NCI-H2107 treated with DMSO at 0.1 percent for 48 hours (cell line): ENCODE data around the gene HES4.
"Not testable (repeated sequence)": the region's sequence is repeated elsewhere in the genome, so short reads cannot be mapped to it uniquely, and the experiment has no call there.

Experiments
- DNase-seq: peaks from one replicate; lab custom pipeline; 2025; ENCODE audit not compliant: unreplicated experiment; lab: John Stamatoyannopoulos, UW

HES4 gene

GRCh38 chr1:1033731-1034438 is 34.0 kb upstream of the HES4 start:
- DNase-seq = no peak

GRCh38 chr1:1033009-1033587 is 33.2 kb upstream of the HES4 start:
- no peak for DNase-seq

DNA sequence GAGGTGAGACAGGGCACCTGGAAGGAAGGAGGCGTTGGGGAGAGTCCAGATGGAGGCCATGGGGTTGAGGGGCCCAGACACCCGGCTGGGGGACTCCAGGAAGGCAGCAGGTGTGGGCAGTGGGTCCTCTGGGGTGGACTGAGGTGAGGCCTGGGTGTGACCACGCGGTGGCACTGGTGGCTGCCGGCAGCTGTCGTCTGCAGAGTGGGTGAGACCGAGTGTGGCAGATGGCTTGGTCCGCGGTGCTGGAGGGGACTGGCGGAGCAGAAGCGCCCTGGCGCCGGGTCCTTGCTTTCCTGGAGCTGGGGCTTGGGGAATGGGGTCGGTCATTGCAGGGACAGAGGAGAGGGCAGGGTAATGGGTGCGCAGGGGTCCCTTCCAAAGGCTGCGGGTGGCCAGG is 32.5 kb upstream of the HES4 start:
- DNase-seq = no peak

- no peak for DNase-seq
These were observed 31.9 kb upstream of the HES4 start for GRCh38 chr1:1031659-1032235.

DNA sequence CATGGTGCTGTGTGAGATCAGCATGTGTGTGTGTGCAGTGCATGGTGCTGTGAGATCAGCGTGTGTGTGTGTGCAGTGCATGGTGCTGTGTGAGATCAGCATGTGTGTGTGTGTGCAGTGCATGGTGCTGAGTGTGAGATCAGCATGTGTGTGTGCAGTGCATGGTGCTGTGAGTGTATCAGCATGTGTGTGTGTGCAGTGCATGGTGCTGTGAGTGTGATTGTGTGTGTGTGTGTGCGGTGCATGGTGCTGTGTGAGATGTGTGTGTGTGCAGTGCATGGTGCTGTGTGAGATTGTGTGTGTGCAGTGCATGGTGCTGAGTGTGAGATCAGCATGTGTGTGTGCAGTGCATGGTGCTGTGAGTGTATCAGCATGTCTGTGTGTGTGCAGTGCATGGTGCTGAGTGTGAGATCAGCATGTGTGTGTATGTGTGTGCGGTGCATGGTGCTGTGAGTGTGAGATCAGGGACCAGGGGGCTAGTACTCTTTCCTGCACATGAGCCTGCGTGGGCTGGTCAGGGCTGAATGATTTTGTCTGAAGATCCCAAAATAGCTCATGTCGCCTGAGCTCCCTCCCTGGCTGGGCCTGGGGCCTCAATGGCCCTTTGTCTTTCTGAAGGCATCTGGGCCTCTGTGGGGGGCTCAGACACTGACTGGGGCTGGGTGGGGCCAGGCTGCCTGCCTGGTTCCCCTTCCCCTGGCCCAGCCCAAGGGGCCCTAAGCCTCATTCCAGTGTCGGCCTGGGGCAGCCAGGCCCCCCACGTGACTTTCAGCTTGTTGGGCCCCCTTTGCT is 31.2 kb upstream of the HES4 start:
- DNase-seq = not testable (repeated sequence)

- no peak for DNase-seq
These were observed 27.9 kb upstream of the HES4 start for GRCh38 chr1:1027791-1028190.

DNA sequence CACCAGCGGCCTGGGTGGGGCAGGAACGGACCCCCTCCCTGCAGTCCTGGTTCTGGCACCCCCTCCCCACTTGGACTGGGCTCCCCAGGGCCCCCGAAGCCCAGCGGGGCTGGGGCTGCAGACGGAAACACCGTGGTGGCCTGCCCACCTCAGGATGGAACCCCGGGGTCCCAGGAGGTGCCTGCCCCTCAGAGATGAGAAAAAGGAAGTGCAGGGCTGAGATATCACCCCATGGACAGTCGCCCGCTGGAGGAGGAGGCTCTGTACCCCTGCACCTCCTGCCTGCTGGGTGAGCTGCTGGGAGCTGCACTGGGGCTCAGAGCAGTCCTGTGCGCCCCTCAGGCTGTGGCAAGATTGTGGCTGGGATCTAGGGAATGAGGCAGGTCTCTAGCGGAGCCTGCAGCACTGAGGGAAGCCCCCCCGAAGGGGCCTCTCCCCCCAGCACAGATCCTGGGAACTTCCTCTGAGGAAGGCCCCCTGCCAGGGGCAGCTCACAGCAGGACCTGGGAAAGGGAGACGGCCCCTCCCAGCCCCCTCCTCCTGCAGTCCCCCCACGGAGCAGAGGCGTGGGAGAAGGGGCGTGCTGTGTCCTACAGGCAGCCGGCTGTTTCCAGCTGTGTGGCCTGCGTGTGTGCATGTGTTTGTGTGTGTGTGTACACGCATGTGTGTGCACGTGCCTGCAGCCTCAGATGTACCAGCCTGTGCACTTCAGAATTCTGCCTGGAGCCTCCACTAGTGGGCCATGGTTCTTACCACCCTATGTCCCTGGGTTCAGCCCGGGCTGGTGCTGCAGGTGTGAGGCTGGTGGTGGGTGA is 26.9 kb upstream of the HES4 start:
- DNase-seq = no peak

DNA sequence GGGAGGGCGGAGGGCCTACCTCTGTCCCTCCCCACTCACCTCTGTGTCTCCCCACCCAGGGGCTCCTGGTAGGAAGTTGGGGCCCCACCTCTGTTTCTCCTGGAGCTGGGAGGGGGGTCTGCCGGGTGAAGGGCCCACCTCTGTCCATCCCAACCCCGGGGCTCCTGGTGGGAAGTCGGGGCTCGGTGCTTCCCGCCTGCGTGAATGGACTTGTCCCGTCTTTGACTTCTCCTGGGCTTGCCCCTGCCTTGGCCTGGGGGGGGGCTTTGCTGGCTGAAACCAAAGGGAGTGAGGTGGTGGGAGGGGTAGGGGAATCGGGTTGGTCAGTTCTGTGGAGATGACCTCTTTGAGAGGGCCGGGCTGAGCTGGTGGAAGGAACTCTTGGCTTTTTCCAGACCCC is 25.8 kb upstream of the HES4 start:
- no peak for DNase-seq

- DNase-seq = no peak
These were observed 25.1 kb upstream of the HES4 start for GRCh38 chr1:1024771-1025699.

GRCh38 chr1:1024149-1024770 is 24.4 kb upstream of the HES4 start:
- no peak for DNase-seq

DNA sequence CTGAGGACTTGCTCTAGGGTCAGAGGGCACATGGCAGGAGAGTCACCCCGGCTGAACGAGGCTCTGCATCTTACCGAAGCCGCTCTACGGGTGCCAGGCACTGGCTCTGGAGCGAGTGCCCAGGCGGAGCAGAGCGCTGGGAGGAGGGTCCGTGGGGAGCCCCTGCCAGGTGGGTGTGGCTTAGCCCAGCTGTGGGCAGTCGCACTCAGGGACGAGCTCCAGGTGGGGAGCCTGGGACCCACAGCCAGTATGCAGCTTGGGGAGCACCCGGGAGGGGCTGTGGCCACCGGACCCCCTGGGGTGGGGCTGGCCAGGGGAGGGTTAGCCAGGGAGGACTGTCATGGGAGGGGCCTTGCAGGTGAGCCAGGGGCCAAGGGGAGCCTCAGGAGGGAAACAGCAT is 23.8 kb upstream of the HES4 start:
- DNase-seq = no peak

- DNase-seq = no peak
These were observed 22.6 kb upstream of the HES4 start for GRCh38 chr1:1022302-1023009.

- no peak for DNase-seq
These were observed 22.0 kb upstream of the HES4 start for GRCh38 chr1:1021920-1022259.

GRCh38 chr1:1021010-1021919 is 21.4 kb upstream of the HES4 start:
- no peak for DNase-seq

DNA sequence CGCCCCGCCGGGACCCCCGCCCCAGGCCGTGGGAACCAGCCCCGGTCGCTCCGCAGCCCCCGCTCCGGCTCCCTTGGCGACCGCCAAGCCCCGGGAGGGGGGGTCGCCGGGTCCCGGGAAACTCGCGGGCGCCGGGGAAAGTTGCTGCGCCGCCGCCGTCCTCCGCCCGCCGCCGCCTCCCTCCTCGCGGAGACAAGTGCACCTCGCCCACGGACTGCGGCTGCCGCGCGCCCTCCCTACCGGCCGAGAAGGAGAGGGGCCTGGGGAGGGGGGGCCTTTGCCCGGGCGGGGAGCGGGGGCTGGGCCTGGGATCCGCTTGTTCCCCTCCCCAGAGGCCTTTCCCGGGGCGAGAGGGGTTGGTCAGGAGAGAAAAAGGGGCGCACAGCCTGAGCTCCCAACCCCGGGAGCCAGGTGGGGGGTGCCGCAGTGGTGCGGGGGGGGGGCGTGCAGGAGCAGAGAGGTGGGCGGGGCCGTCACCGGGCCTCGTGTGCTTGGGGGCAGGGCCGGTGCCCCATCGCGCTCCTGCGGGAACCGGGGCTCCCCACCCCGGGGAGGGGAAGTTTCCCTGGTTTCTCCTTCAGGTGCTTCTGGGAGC is 20.6 kb upstream of the HES4 start:
- no peak for DNase-seq

DNA sequence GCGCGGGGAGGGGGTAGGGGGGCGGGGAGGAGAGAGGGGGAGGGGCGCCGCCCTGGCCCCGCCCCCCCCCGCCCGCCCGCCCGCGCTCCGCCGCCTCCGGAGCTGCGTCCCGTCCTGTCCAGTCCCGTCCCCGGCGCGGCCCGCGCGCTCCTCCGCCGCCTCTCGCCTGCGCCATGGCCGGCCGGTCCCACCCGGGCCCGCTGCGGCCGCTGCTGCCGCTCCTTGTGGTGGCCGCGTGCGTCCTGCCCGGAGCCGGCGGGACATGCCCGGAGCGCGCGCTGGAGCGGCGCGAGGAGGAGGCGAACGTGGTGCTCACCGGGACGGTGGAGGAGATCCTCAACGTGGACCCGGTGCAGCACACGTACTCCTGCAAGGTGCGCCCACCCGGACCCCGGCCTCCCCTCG is 20.1 kb upstream of the HES4 start, which contains the start of gene AGRN:
TSS of gene AGRN (plus strand) at position 121 of the 405 bp plus-strand sequence. CDS start at position 174, 53 bp downstream.
- no peak for DNase-seq
